Activated gamma-delta T cell treated with anti-CD3 and anti-CD28 coated beads, Interleukin-2, amount 50 U/mL, for 16 hours (primary cell): Measurements from ENCODE around the gene GLIS1.

Experiments used
- DNase-seq: peaks from one replicate; pipeline ENCODE4 v3.0.0-alpha.2; 2020; ENCODE audit warnings: low read depth

The GLIS1 gene

DNA sequence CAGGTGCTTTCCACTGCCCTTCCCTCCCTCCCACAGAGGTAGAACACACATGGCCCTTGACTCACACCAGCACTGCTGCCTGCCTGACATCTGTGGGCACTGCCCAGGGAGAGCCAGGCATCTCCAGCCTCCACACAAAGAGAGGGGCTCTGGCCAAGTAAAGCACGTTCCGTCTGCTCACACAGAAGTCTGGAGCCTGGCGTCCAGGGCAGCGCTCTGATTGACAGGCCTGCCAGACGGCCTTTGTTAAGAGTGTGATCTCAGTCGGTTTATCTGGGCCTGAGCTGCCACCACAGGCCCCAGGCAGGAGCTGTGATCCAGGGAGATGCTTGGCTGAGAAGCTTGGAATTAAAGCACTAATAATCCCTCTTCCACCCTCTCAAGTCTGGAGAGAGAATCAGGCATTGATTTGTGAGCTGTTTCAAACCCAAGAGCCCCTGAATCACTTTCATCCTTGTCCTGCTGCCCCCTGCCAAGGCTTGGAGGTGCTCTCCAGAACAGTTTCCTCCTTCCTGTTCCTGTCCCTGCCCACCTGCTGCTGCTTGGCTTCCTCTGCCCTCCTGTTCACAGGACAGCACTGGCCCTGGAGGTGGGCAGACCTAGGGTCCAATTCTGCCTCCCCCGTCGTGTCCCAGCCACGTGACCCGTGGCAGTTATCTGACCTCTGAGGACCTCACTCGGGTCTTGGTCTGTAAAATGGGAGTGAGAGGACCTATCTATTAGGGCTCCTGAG, 276.0 kb downstream of the GLIS1 start:
- no peak for DNase-seq

DNA sequence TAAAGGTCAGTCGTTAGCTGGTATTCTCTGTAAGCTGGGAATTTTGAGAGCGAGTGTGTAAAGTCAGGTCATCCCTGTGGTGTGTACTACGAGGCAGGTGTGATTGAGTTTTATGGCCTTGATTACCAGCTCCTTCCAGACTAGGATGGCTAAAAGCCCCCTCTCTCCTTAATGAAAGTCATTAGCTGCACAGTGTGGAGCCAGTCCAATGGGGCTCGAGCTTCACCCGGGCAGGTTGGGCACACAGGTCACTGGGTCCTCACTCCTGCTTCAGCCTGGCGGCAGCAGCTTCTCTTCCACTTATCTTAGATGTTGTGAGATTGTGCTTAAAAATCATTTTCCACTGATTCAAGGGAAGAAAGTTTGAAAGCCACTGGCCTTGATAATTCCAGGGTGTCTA, 276.8 kb downstream of the GLIS1 start:
- no peak for DNase-seq

DNA sequence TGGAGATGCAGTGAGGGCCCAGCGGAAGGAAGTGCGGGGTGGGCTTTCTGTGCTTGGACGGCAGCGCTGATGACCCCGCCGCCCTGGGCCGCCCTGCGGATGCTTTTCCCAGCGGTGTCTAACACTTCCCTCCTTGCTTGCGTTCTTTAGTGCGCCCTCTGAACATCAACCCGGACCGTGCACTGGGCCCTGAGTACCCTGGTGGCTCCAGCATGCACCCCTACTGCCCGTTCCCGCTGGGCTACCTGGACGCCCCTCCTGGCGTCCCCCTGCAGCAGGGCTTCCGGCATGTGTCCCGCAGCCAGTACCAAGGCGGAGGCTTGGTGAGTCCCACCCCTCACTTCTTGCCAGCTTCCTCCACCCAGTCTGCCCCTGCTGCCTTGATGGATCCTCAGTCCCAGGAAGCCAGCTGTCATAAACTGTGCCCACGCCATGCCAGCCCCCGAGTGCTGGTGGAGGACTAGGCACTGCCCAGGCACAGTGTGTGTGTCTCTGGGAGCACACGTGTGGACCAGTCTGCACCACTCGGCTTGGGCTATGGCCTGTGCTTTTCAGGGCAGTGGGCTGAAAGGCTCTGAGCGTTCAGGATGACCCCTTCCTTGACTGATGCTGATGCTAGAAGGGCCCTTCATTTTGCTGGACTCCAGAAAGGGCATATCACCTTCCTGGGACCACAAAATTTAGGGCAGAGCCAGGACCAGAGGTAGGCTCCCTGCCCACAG, 277.5 kb downstream of the GLIS1 start:
- DNase-seq = no peak

DNA sequence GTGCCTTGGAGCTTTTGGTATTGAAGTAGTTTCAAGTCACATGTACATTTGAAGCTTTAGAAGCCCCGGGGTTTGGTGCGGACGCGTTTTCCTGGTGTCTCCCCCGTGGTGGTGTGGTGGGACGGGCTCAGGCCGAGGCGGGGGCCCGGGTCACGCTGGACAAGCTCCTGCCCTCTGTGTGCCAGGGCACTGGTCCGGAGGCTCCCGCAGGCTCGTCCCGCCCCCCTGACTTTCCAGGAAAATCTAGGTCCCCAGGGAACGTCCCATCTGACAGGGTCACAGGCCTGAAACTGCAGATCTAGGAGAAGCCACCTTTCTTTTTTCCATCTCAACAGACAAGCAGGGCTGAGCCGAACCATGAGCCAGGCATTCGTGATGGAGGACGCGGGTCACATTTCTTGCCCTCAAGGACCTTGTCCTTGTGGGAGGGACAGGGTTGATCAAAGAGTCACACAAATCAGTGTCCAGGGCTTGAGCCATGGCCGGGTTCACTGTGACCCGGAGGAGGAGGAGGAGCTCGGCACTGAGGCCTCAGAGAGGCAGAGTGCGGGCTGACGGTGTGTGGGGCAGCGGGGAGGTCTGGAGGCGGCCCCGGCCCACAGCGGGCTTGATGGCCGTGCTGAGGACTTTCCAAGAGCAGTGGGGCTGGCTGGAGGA, 278.2 kb downstream of the GLIS1 start:
- no peak for DNase-seq

DNA sequence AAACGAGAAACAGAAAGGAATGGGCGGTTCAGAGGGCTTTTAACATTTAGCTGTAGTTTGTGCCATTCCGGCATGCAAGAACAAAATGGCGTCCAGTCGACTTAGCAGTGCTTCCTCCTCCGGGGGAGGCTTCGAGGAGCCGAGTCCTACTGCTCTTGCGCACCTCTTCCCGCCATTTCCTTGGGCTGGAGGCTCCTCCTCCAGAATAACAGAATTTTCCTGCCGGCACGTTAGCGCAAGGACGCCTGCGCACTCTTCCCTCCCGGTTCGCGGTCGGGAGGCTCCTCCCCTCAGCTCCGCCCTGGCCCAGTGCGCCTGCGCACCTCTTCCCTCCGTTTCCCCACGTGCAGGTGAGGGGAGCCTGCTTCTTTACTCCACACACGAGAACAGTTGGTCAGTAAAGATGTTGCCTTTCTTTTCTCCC, 278.7 kb downstream of the GLIS1 start:
- DNase-seq = no peak

DNA sequence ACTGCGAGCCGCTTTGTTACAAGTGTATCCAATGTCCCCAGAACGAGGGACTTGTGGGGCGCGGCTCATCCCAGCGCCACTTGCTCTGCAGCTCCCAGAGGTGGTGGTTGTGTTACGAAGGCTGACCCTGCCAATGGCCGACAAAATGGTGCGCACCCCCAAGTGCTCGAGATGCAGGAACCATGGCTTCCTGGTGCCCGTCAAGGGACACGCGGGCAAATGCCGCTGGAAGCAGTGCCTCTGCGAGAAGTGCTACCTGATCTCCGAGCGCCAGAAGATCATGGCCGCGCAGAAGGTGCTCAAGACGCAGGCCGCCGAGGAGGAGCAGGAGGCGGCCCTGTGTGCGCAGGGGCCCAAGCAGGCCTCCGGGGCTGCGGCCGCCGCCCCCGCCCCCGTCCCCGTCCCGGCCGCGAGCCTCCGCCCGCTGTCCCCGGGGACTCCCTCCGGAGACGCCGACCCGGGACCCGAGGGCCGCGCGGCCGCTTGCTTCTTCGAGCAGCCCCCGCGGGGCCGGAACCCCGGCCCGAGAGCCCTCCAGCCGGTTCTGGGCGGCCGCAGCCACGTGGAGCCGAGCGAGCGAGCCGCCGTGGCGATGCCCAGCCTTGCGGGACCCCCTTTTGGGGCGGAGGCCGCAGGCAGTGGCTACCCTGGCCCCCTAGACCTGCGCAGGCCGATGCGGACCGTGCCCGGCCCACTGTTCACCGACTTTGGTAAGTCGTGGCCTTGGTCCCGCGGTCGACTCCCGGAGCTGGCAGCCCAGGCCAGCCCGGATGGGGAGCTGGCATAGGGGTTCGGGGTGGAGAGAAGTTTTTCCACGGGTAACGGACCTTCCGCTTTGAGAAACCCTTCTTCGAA, 279.4 kb downstream of the GLIS1 start, which contains the start of gene DMRTB1:
Gene DMRTB1 (plus strand): TSS at position 79 of the 855 bp plus-strand sequence. CDS start 55 bp downstream, at position 134.
- no peak for DNase-seq

DNA sequence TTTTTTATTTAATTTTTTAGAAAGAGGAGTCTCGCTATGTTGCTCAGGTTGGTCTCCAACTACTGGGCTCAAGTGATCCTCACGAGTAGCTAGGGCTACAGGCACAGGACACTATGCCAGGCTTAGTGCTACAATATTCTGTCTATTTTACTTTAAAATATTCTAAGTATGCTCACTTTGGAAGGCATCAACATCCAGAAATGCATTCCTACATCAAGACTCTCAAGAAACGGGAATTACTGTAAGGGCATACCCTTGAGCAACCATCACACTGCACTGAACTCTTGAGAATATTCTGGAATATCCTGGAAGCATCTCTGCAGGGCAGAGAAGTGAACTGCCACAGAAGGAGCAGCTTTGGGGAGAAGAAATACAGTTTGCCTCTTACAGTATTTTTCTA, 280.3 kb downstream of the GLIS1 start:
- DNase-seq = no peak
